Activated naive CD4-positive, alpha-beta T cell treated with anti-CD3 and anti-CD28 coated beads, Interleukin-2, amount 50 U/mL, for 72 hours (primary cell): ENCODE results near the gene CCDC66. TPM values are rescaled to one million over a fixed set of nuclear protein-coding genes. Genes with fewer than 3 reads are reported as not detected.
"Not testable (repeated sequence)": the region's sequence is repeated elsewhere in the genome, so short reads cannot be mapped to it uniquely, and the experiment has no call there.

Experiments
- ATAC-seq, 2 donors: fragments of 150-1000 bp; cut with Tn5 transposase; 2 replicates each; pipeline ENCODE4 v1.10.0; 2021; ENCODE audit warnings: mild to moderate bottlenecking in 2 of 2, moderate library complexity in 2 of 2
- DNase-seq, 2 donors: peaks; one replicate each; pipeline ENCODE4 v3.0.0; 2021 to 2022; ENCODE audit warnings: low spot score in 2 of 2
- H3K27ac Mint-ChIP-seq, 2 donors: one replicate each; pipeline ENCODE4 v1.8.0; 2022; ENCODE audit warnings: mild to moderate bottlenecking in 2 of 2, mixed read lengths in 2 of 2
- H3K36me3 Mint-ChIP-seq, 2 donors: one replicate each; pipeline ENCODE4 v1.8.0; 2022; ENCODE audit warnings: mixed read lengths in 2 of 2
- H3K9me3 Mint-ChIP-seq, 2 donors: one replicate each; pipeline ENCODE4 v1.8.0; 2022; ENCODE audit warnings: mixed read lengths in 2 of 2
- total RNA-seq, 2 donors: library from RNA; stranded (reverse); gene quantifications; one replicate each; pipeline ENCODE4 v1.2.3, GENCODE V29; 2022

The CCDC66 gene
- total RNA-seq, result 10 to 100 TPM; 26.5 to 53.8 TPM

- H3K9me3 Mint-ChIP-seq, result peaks cover 0 to 4% of the 10 kb centered on the region in 2 donors
- H3K36me3 Mint-ChIP-seq, result peaks cover 3 to 29% of the 10 kb centered on the region in 2 donors
- peak; percentile 99 for ATAC-seq
- peak; percentile 89 to 94 for DNase-seq
- H3K27ac Mint-ChIP-seq, result peak within 1 kb of the TSS; percentile 97 to 100
These were observed at the start of gene CCDC66 for GRCh38 chr3:56556908-56557830. Gene CCDC66, plus strand, starts transcription at chr3:56557175. Its CDS starts 68 bp downstream, at chr3:56557243.

GRCh38 chr3:56519641-56520040 is 37.3 kb upstream of the CCDC66 start:
- Mint-ChIP-seq H3K27ac (no peak overlapping the region), H3K9me3 (no peaks in the 10 kb centered on the region), H3K36me3 (no peaks in the 10 kb centered on the region)
- ATAC-seq, result no peak
- no peak for DNase-seq

- ATAC-seq (no peak), DNase-seq (no peak)
- H3K9me3 Mint-ChIP-seq, result no peaks in the 10 kb centered on the region
- no peaks in the 10 kb centered on the region for H3K36me3 Mint-ChIP-seq
- H3K27ac Mint-ChIP-seq, result no peak overlapping the region
These were observed 34.6 kb upstream of the CCDC66 start for GRCh38 chr3:56522374-56522773.

- DNase-seq, result no peak
- ATAC-seq, result no peak
- H3K36me3 Mint-ChIP-seq, result no peaks in the 10 kb centered on the region
- H3K9me3 Mint-ChIP-seq, result no peaks in the 10 kb centered on the region
- no peak overlapping the region for H3K27ac Mint-ChIP-seq
These were observed 31.7 kb upstream of the CCDC66 start for GRCh38 chr3:56525291-56525690.

GRCh38 chr3:56536735-56537134 is 20.2 kb upstream of the CCDC66 start:
- no peak for ATAC-seq

GRCh38 chr3:56547486-56547885 is 9.5 kb upstream of the CCDC66 start:
- peaks cover 5 to 8% of the 10 kb centered on the region in 2 donors for H3K36me3 Mint-ChIP-seq
- DNase-seq, result no peak
- no peak overlapping the region for H3K27ac Mint-ChIP-seq
- no peak for ATAC-seq
- peaks cover 3 to 13% of the 10 kb centered on the region in 2 donors for H3K9me3 Mint-ChIP-seq

More at GRCh38 chr3:56536735-56537134, 20.2 kb upstream of the CCDC66 start:
- Mint-ChIP-seq H3K36me3 (peaks cover 0 to 8% of the 10 kb centered on the region in 2 donors), H3K9me3 (peaks cover 9 to 13% of the 10 kb centered on the region in 2 donors), H3K27ac (no peak overlapping the region)
- no peak for DNase-seq

GRCh38 chr3:56557831-56558170 is 826 bp downstream of the CCDC66 start:
- Mint-ChIP-seq H3K9me3 (no peaks in the 10 kb centered on the region), H3K27ac (peak overlapping the region; percentile 97 to 100), H3K36me3 (peaks cover 0 to 29% of the 10 kb centered on the region in 2 donors)
- DNase-seq (peak in 1 of 2 donors; percentile 2), ATAC-seq (peak in 1 of 2 donors; percentile 9)

- H3K27ac Mint-ChIP-seq, result no peak overlapping the region
- DNase-seq (no peak), ATAC-seq (no peak)
- no peaks in the 10 kb centered on the region for H3K9me3 Mint-ChIP-seq
- H3K36me3 Mint-ChIP-seq, result peaks cover 23 to 46% of the 10 kb centered on the region in 2 donors
These were observed 16.5 kb downstream of the CCDC66 start for GRCh38 chr3:56573501-56573900.

- peaks cover 42 to 64% of the 10 kb centered on the region in 2 donors for H3K36me3 Mint-ChIP-seq
- DNase-seq, H3K27ac Mint-ChIP-seq, ATAC-seq: not testable (repeated sequence)
- H3K9me3 Mint-ChIP-seq, result peaks cover 0 to 10% of the 10 kb centered on the region in 2 donors
These were observed 25.0 kb downstream of the CCDC66 start for GRCh38 chr3:56581941-56582340.

GRCh38 chr3:56584275-56584674 is 27.3 kb downstream of the CCDC66 start:
- not testable (repeated sequence) for ATAC-seq, DNase-seq, H3K27ac Mint-ChIP-seq
- Mint-ChIP-seq H3K36me3 (peaks cover 21 to 41% of the 10 kb centered on the region in 2 donors), H3K9me3 (peaks cover 0 to 10% of the 10 kb centered on the region in 2 donors)

GRCh38 chr3:56590814-56591213 is 33.8 kb downstream of the CCDC66 start:
- H3K27ac Mint-ChIP-seq, result peak overlapping the region in 1 of 2 donors; percentile 41

GRCh38 chr3:56591262-56591661 is 34.3 kb downstream of the CCDC66 start:
- Mint-ChIP-seq H3K9me3 (no peaks in the 10 kb centered on the region), H3K27ac (peak overlapping the region in 1 of 2 donors; percentile 41), H3K36me3 (peaks cover 11 to 22% of the 10 kb centered on the region in 2 donors)
- ATAC-seq, result no peak
- no peak for DNase-seq

More at GRCh38 chr3:56590814-56591213, 33.8 kb downstream of the CCDC66 start:
- Mint-ChIP-seq H3K36me3 (peaks cover 6 to 18% of the 10 kb centered on the region in 2 donors), H3K9me3 (no peaks in the 10 kb centered on the region)
- DNase-seq (no peak), ATAC-seq (no peak)

GRCh38 chr3:56593455-56594158 is 36.6 kb downstream of the CCDC66 start:
- ATAC-seq (peak; percentile 73 to 86), DNase-seq (peak in 1 of 2 donors; percentile 20)
- Mint-ChIP-seq H3K9me3 (peaks cover 5% of the 10 kb centered on the region in 2 donors), H3K27ac (peak overlapping the region; percentile 75 to 92), H3K36me3 (peaks cover 25 to 43% of the 10 kb centered on the region in 2 donors)

- no peak for ATAC-seq
- peaks cover 45 to 67% of the 10 kb centered on the region in 2 donors for H3K36me3 Mint-ChIP-seq
- peaks cover 5 to 10% of the 10 kb centered on the region in 2 donors for H3K9me3 Mint-ChIP-seq
- H3K27ac Mint-ChIP-seq, result no peak overlapping the region
- no peak for DNase-seq
These were observed 39.2 kb downstream of the CCDC66 start for GRCh38 chr3:56595975-56596840.

GRCh38 chr3:56608479-56608878 is 51.5 kb downstream of the CCDC66 start:
- Mint-ChIP-seq H3K27ac (peak overlapping the region in 1 of 2 donors; percentile 68), H3K9me3 (peaks cover 23 to 45% of the 10 kb centered on the region in 2 donors), H3K36me3 (peaks cover 81 to 95% of the 10 kb centered on the region in 2 donors)
- ATAC-seq, DNase-seq: not testable (repeated sequence)
